PFSK-1 (cell line): ENCODE results near the gene VWC2.

Experiments
- FOXP2 ChIP-seq: optimal IDR thresholded peaks from 2 replicates; pipeline ENCODE3; 2011; ENCODE audit warnings: borderline replicate concordance, control low read depth, inconsistent platforms; ENCODE audit not compliant: insufficient read depth; ENCODE audit errors: extremely low read length, extremely low read depth
- POLR2AphosphoS5 ChIP-seq: IDR thresholded peaks from 2 replicates; pipeline ENCODE4 v1.6.1; 2012; ENCODE audit warnings: low read depth, mild to moderate bottlenecking, control low read depth, low read length, moderate library complexity
- REST ChIP-seq, 2 experiments: IDR thresholded peaks; 2 replicates each; pipeline versions ENCODE4 v1.6.1 to v1.8.0; 2011 to 2012; ENCODE audit warnings: low read depth in 2 of 2, low read length in 2 of 2, control low read depth in 1 of 2, inconsistent platforms in 1 of 2, mild to moderate bottlenecking in 1 of 2, moderate library complexity in 1 of 2; ENCODE audit not compliant: insufficient read depth in 1 of 2
- SIN3A ChIP-seq: IDR thresholded peaks from 2 replicates; pipeline ENCODE4 v1.6.1; 2012; ENCODE audit warnings: mild to moderate bottlenecking, low read length, moderate library complexity, borderline replicate concordance; ENCODE audit not compliant: insufficient read depth
- TAF1 ChIP-seq: IDR thresholded peaks from 2 replicates; pipeline ENCODE4 v1.6.1; 2012; ENCODE audit warnings: low read length, control low read depth, borderline replicate concordance; ENCODE audit not compliant: insufficient read depth

Gene VWC2

GRCh38 chr7:49778731-49779270 is 5.4 kb downstream of the VWC2 start:
- TF ChIP-seq REST (IDR thresholded peaks at IDR 0.05; ENCODE audit: insufficient read depth in 1 of 2, low read depth in 2 of 2, low read length in 2 of 2) (no peak), POLR2AphosphoS5 (no peak), TAF1 (no peak), FOXP2 (no peak), SIN3A (no peak)

GRCh38 chr7:49780953-49781352 is 7.5 kb downstream of the VWC2 start:
- TF ChIP-seq FOXP2 (no peak), POLR2AphosphoS5 (no peak), TAF1 (no peak), REST (IDR thresholded peaks at IDR 0.05; ENCODE audit: insufficient read depth in 1 of 2, low read depth in 2 of 2, low read length in 2 of 2) (no peak), SIN3A (no peak)

DNA sequence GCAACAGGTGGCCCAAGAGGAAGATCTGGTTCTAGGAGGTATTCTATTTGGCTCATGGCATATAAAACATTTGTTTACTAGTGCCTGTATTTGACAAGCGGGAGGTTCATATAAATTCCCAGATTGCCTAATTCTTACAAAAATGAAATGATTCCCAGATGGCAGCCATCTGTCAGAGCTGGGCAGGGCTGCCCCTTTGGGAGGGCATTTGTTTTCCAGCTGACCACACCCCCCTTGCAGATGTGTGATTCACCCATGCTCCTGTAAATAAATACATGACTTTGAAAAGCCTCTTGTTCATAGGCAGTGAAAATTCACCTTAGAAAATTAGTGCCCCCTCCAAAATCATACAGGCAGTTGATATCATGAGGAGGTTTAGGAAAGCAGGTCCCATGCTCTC is 8.6 kb downstream of the VWC2 start:
- TF ChIP-seq REST (IDR thresholded peaks at IDR 0.05; ENCODE audit: insufficient read depth in 1 of 2, low read depth in 2 of 2, low read length in 2 of 2), result no peak
- TF ChIP-seq FOXP2, result no peak
- no peak for TF ChIP-seq SIN3A
- no peak for TF ChIP-seq TAF1
- no peak for TF ChIP-seq POLR2AphosphoS5

GRCh38 chr7:49783446-49783845 is 10.0 kb downstream of the VWC2 start:
- TF ChIP-seq SIN3A, result no peak
- TF ChIP-seq TAF1, result no peak
- no peak for TF ChIP-seq POLR2AphosphoS5
- TF ChIP-seq REST (IDR thresholded peaks at IDR 0.05; ENCODE audit: insufficient read depth in 1 of 2, low read depth in 2 of 2, low read length in 2 of 2), result no peak
- TF ChIP-seq FOXP2, result no peak

- TF ChIP-seq POLR2AphosphoS5 (no peak), TAF1 (no peak), SIN3A (no peak), REST (IDR thresholded peaks at IDR 0.05; ENCODE audit: insufficient read depth in 1 of 2, low read depth in 2 of 2, low read length in 2 of 2) (no peak)
These were observed 14.5 kb downstream of the VWC2 start for GRCh38 chr7:49787980-49788379.
